ENCODE results near the gene PIGC.

GRCh38 chr1:172411791-172412338 is 32.0 kb downstream of the PIGC start:
- no peak for TF ChIP-seq CTCF (conservative IDR thresholded peaks at IDR 0.05 in 1 of 2, IDR thresholded peaks at IDR 0.05 in 1 of 2; ENCODE audit: extremely low read depth in 1 of 2, insufficient read depth in 1 of 2, low read depth in 1 of 2, low read length in 2 of 2)
- TF ChIP-seq EZH2 (IDR thresholded peaks at IDR 0.05; ENCODE audit: borderline replicate concordance, low read length): no peak

All from mammary epithelial cell (primary cell).